KMS-11 (cell line): ENCODE measurements around the gene RERE.

Source experiments
- H2AFZ ChIP-seq: fragments of 200-600 bp; sonication (generic); 2 replicates; pipeline ENCODE4 v1.6.1; 2016; ENCODE audit warnings: antibody characterized with exemption, mixed run types, low read depth
- H3K27ac ChIP-seq: fragments of 200-600 bp; sonication (generic); 2 replicates; pipeline ENCODE4 v1.6.1; 2016; ENCODE audit warnings: mild to moderate bottlenecking, mixed run types
- H3K27me3 ChIP-seq: fragments of 200-600 bp; sonication (generic); 2 replicates; pipeline ENCODE4 v1.6.1; 2017; ENCODE audit warnings: mild to moderate bottlenecking, low read depth, mixed run types, moderate library complexity; ENCODE audit not compliant: insufficient read depth
- H3K36me3 ChIP-seq: fragments of 200-600 bp; sonication (generic); 2 replicates; pipeline ENCODE4 v1.6.1; 2017; ENCODE audit warnings: mild to moderate bottlenecking, mixed run types; ENCODE audit not compliant: insufficient read depth
- H3K4me1 ChIP-seq: fragments of 200-600 bp; sonication (generic); 2 replicates; pipeline ENCODE4 v1.6.1; 2016; ENCODE audit warnings: mild to moderate bottlenecking, low read depth, mixed run types; ENCODE audit not compliant: poor library complexity, severe bottlenecking
- H3K4me2 ChIP-seq: fragments of 200-600 bp; sonication (generic); 2 replicates; pipeline ENCODE4 v1.7.0; 2016; ENCODE audit warnings: mild to moderate bottlenecking, mixed run types
- H3K4me3 ChIP-seq: fragments of 200-600 bp; sonication (generic); IDR thresholded peaks from 2 replicates; pipeline ENCODE4 v1.6.1; 2017; ENCODE audit warnings: low read depth, low read length, mixed read lengths; ENCODE audit not compliant: insufficient read depth
- H3K79me2 ChIP-seq: fragments of 200-600 bp; sonication (generic); 2 replicates; pipeline ENCODE4 v1.6.1; 2016; ENCODE audit warnings: low read depth, mixed run types; ENCODE audit not compliant: insufficient read depth
- H3K9ac ChIP-seq: fragments of 200-600 bp; sonication (generic); 2 replicates; pipeline ENCODE4 v1.6.1; 2016; ENCODE audit warnings: mild to moderate bottlenecking, mixed run types
- H4K20me1 ChIP-seq: fragments of 200-600 bp; sonication (generic); 2 replicates; pipeline ENCODE4 v1.6.1; 2016; ENCODE audit warnings: mild to moderate bottlenecking, mixed run types; ENCODE audit not compliant: insufficient read depth
- TF ChIP-seq, protein P1 (sequence below): fragments of 200-600 bp; sonication (generic); conservative IDR thresholded peaks from 2 replicates; pipeline ENCODE4 v1.6.1; 2017; ENCODE audit warnings: low read depth, mild to moderate bottlenecking, antibody characterized with exemption, low read length, moderate library complexity, mixed read lengths

The RERE gene

GRCh38 chr1:8809342-8809736 lies 8.1 kb downstream of the RERE start:
- Histone ChIP-seq H3K27me3 (no peaks in the 10 kb centered on the region), H4K20me1 (no peaks in the 10 kb centered on the region; the same call in none of the 2 replicates), H3K4me3 (no peak overlapping the region), H3K27ac (no peak overlapping the region), H3K9ac (no peak overlapping the region), H3K36me3 (no peaks in the 10 kb centered on the region), H3K79me2 (no peaks in the 10 kb centered on the region), H3K4me1 (no peaks in the 10 kb centered on the region), H3K4me2 (no peak overlapping the region), H2AFZ (no peak overlapping the region)
- TF ChIP-seq, protein P1, sequence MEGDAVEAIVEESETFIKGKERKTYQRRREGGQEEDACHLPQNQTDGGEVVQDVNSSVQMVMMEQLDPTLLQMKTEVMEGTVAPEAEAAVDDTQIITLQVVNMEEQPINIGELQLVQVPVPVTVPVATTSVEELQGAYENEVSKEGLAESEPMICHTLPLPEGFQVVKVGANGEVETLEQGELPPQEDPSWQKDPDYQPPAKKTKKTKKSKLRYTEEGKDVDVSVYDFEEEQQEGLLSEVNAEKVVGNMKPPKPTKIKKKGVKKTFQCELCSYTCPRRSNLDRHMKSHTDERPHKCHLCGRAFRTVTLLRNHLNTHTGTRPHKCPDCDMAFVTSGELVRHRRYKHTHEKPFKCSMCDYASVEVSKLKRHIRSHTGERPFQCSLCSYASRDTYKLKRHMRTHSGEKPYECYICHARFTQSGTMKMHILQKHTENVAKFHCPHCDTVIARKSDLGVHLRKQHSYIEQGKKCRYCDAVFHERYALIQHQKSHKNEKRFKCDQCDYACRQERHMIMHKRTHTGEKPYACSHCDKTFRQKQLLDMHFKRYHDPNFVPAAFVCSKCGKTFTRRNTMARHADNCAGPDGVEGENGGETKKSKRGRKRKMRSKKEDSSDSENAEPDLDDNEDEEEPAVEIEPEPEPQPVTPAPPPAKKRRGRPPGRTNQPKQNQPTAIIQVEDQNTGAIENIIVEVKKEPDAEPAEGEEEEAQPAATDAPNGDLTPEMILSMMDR, result no peak

DNA sequence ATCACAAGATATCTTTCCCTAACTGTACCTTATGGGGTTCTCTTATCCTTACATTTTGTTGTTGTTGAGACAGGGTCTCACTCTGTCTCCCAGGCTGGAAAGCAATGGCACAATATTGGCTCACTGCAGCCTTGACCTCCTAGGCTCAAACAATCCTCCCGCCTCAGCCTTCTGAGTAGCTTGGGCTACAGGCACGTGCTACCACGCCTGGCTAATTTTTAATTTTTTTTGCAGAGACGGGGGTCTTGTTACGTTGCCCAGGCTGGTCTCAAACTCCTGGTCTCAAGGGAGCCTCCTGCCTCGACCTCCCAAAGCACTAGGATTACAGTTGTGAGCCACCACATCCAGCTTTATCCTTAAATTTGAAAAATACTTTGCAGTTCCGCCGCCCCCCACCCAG lies 10.4 kb downstream of the RERE start:
- TF ChIP-seq, protein P1, result no peak
- Histone ChIP-seq H3K79me2 (no peaks in the 10 kb centered on the region), H2AFZ (no peak overlapping the region), H3K27ac (no peak overlapping the region), H4K20me1 (no peaks in the 10 kb centered on the region; the same call in 1 of the 2 replicates), H3K4me2 (no peak overlapping the region), H3K9ac (no peak overlapping the region), H3K4me1 (no peaks in the 10 kb centered on the region), H3K27me3 (no peaks in the 10 kb centered on the region), H3K4me3 (no peak overlapping the region), H3K36me3 (no peaks in the 10 kb centered on the region)

- no peaks in the 10 kb centered on the region for H3K27me3 ChIP-seq
- H3K36me3 ChIP-seq, result no peaks in the 10 kb centered on the region
- H2AFZ ChIP-seq, result no peak overlapping the region
- no peaks in the 10 kb centered on the region for H3K79me2 ChIP-seq
- H3K4me3 ChIP-seq, result no peak overlapping the region
- TF ChIP-seq, protein P1, result no peak
- H3K27ac ChIP-seq, result no peak overlapping the region
- no peak overlapping the region for H3K4me2 ChIP-seq
- H3K9ac ChIP-seq, result no peak overlapping the region
- no peaks in the 10 kb centered on the region for H4K20me1 ChIP-seq
- no peaks in the 10 kb centered on the region for H3K4me1 ChIP-seq
These were observed 17.0 kb downstream of the RERE start for GRCh38 chr1:8800416-8800815.

- no peaks in the 10 kb centered on the region for H4K20me1 ChIP-seq
- H3K79me2 ChIP-seq, result no peaks in the 10 kb centered on the region
- no peaks in the 10 kb centered on the region for H3K4me1 ChIP-seq
- H3K36me3 ChIP-seq, result no peaks in the 10 kb centered on the region
- H3K27ac ChIP-seq, result no peak overlapping the region
- H3K4me2 ChIP-seq, result no peak overlapping the region
- H2AFZ ChIP-seq, result no peak overlapping the region
- no peak overlapping the region for H3K4me3 ChIP-seq
- no peak overlapping the region for H3K9ac ChIP-seq
- no peaks in the 10 kb centered on the region for H3K27me3 ChIP-seq
- TF ChIP-seq, protein P1, result no peak
These were observed 20.2 kb downstream of the RERE start for GRCh38 chr1:8797216-8797615.
